Calu3 (cell line): Measurements from ENCODE around the gene SBF2. TPM values are rescaled to one million over a fixed set of nuclear protein-coding genes. Genes with fewer than 3 reads are reported as not detected.

ENCODE experiments used
- BruUV-seq: library from RNA; stranded (reverse); fragments of 400-500 nt; replicated peaks from 2 replicates; lab custom pipeline; 2021; lab: Mats Ljungman, UMichigan
- CTCF ChIA-PET: fragments of 300-600 bp; sonication (Branson Sonifier 250); formaldehyde crosslinking; loops from one replicate; lab custom pipeline; 2022; ENCODE audit warnings: antibody characterized with exemption; lab: Charles Lee
- DNase-seq: peaks from one replicate; pipeline ENCODE4 v3.0.0; 2022
- H3K27ac Mint-ChIP-seq: one replicate; pipeline ENCODE4 v1.8.0; 2022; ENCODE audit warnings: mixed read lengths; ENCODE audit not compliant: unreplicated experiment
- H3K27me3 Mint-ChIP-seq: one replicate; pipeline ENCODE4 v1.8.0; 2022; ENCODE audit warnings: mixed read lengths; ENCODE audit not compliant: unreplicated experiment
- H3K36me3 Mint-ChIP-seq: one replicate; pipeline ENCODE4 v1.8.0; 2022; ENCODE audit warnings: mild to moderate bottlenecking, moderate library complexity, mixed read lengths; ENCODE audit not compliant: insufficient read depth, unreplicated experiment
- H3K4me1 Mint-ChIP-seq: one replicate; pipeline ENCODE4 v1.8.0; 2022; ENCODE audit warnings: mild to moderate bottlenecking, low read depth, mixed read lengths; ENCODE audit not compliant: unreplicated experiment
- H3K4me3 Mint-ChIP-seq: one replicate; pipeline ENCODE4 v1.8.0; 2022; ENCODE audit warnings: mild to moderate bottlenecking, low read depth, moderate library complexity, mixed read lengths; ENCODE audit not compliant: unreplicated experiment
- H3K9me3 Mint-ChIP-seq: one replicate; pipeline ENCODE4 v1.8.0; 2022; ENCODE audit warnings: low read depth, mixed read lengths; ENCODE audit not compliant: unreplicated experiment
- intact Hi-C: fragments of 100-400 bp; cut with micrococcal nuclease; formaldehyde crosslinking; loops from one replicate; pipeline ENCODE4 v1.10.0; 2022; ENCODE audit not compliant: unreplicated experiment
- total RNA-seq: library from RNA; stranded (reverse); gene quantifications from 2 replicates; pipeline ENCODE4 v1.2.3, GENCODE V29; 2022
- TF ChIP-seq, protein P1 (sequence below): fragments of 200-600 bp; IDR thresholded peaks from one replicate; pipeline ENCODE4 v1.8.0; 2022; ENCODE audit warnings: antibody characterized with exemption; ENCODE audit not compliant: unreplicated experiment

SBF2 gene
- total RNA-seq, 1 experiment from 2014 or later, result 39.0 TPM

DNA sequence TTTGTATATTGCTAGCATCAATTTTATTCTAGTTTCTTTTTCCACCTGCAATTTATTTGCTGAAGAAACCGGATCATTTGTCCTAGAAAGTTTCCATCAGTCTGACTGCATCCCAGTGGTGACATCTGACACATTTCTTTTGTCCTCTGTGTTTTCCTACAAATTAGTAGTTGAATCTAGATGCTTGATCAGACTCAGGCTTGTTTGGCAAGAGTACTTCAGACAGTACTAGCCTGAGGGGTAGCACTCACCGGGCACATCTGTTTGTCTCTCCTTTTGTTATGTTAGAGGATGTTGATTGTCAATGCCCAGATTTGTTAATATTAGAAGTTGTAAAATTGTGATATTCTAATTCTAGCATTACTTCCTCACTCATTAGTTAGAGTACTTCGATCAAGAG, 425.4 kb downstream of the SBF2 start:
- no peak overlapping the region for H3K27ac Mint-ChIP-seq
- TF ChIP-seq, protein P1, sequence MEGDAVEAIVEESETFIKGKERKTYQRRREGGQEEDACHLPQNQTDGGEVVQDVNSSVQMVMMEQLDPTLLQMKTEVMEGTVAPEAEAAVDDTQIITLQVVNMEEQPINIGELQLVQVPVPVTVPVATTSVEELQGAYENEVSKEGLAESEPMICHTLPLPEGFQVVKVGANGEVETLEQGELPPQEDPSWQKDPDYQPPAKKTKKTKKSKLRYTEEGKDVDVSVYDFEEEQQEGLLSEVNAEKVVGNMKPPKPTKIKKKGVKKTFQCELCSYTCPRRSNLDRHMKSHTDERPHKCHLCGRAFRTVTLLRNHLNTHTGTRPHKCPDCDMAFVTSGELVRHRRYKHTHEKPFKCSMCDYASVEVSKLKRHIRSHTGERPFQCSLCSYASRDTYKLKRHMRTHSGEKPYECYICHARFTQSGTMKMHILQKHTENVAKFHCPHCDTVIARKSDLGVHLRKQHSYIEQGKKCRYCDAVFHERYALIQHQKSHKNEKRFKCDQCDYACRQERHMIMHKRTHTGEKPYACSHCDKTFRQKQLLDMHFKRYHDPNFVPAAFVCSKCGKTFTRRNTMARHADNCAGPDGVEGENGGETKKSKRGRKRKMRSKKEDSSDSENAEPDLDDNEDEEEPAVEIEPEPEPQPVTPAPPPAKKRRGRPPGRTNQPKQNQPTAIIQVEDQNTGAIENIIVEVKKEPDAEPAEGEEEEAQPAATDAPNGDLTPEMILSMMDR, result no peak
- H3K9me3 Mint-ChIP-seq, result no peaks in the 10 kb centered on the region
- no TSS peak for BruUV-seq
- no peaks in the 10 kb centered on the region for H3K36me3 Mint-ChIP-seq
- H3K27me3 Mint-ChIP-seq, result no peaks in the 10 kb centered on the region
- H3K4me3 Mint-ChIP-seq, result no peak overlapping the region
- DNase-seq, result no peak
- H3K4me1 Mint-ChIP-seq, result no peaks in the 10 kb centered on the region
- intact Hi-C loops, result loop anchor here (10.0 kb wide), 1 partner anchor 186 kb away; no protein-coding TSS in a partner anchor
- CTCF ChIA-PET, result no interaction called here

DNA sequence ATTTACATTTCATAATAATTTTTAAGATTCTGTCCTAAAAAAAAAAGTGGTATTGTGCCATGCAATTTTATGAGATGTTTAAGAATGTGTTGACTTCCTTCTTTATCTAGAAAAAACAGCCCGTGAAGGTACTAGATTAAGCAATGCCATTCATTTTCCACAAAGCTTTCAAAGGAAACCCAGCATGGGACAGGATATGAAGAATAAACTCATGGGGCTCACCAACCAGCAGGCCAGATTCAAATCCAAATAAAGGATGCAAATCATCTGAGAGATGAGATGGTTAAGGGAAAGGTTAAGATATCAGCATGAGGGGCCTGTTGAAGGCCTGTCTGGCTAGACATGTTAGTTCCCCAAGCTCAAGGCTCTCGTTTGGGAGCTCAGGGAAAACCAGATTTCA, 431.0 kb downstream of the SBF2 start:
- BruUV-seq, result no TSS peak
- DNase-seq, result no peak
- TF ChIP-seq, protein P1, result no peak
- CTCF ChIA-PET, result interaction anchor here (0.9 to 1.6 kb wide), 2 partner anchors 445 to 503 kb away, joined by 3 to 7 read pairs; no protein-coding TSS in a partner anchor
- H3K27me3 Mint-ChIP-seq, result no peaks in the 10 kb centered on the region
- peaks cover 8% of the 10 kb centered on the region for H3K4me1 Mint-ChIP-seq
- H3K36me3 Mint-ChIP-seq, result no peaks in the 10 kb centered on the region
- H3K9me3 Mint-ChIP-seq, result no peaks in the 10 kb centered on the region
- H3K4me3 Mint-ChIP-seq, result no peak overlapping the region
- no peak overlapping the region for H3K27ac Mint-ChIP-seq
- intact Hi-C loops, result loop anchor here (1.0 to 10.0 kb wide), 4 partner anchors 110 to 459 kb away; partner anchors contain the start of gene ADM

GRCh38 chr11:9861860-9862725, 431.9 kb downstream of the SBF2 start:
- intact Hi-C loops, result loop anchor here (1.0 to 10.0 kb wide), 4 partner anchors 111 to 460 kb away; partner anchors contain the start of gene ADM
- no TSS peak for BruUV-seq
- H3K4me3 Mint-ChIP-seq, result no peak overlapping the region
- H3K27me3 Mint-ChIP-seq, result no peaks in the 10 kb centered on the region
- no peaks in the 10 kb centered on the region for H3K9me3 Mint-ChIP-seq
- peak; percentile 61 for DNase-seq
- no peaks in the 10 kb centered on the region for H3K36me3 Mint-ChIP-seq
- CTCF ChIA-PET, result interaction anchor here (0.9 to 1.6 kb wide), 3 partner anchors 442 to 504 kb away, joined by 3 to 7 read pairs (median 7); no protein-coding TSS in a partner anchor
- H3K27ac Mint-ChIP-seq, result no peak overlapping the region
- TF ChIP-seq, protein P1, result peak; percentile 68
- H3K4me1 Mint-ChIP-seq, result peaks cover 8% of the 10 kb centered on the region

- CTCF ChIA-PET, result no interaction called here
- no TSS peak for BruUV-seq
Observed at GRCh38 chr11:9859554-9860305, 434.3 kb downstream of the SBF2 start.

More at GRCh38 chr11:9859554-9860305, 434.3 kb downstream of the SBF2 start:
- H3K27me3 Mint-ChIP-seq, result no peaks in the 10 kb centered on the region
- no peak overlapping the region for H3K27ac Mint-ChIP-seq
- no peaks in the 10 kb centered on the region for H3K9me3 Mint-ChIP-seq
- H3K4me1 Mint-ChIP-seq, result peaks cover 8% of the 10 kb centered on the region
- intact Hi-C loops, result loop anchor here (5.0 to 10.0 kb wide), 3 partner anchors 195 to 463 kb away; partner anchors contain the start of gene ADM
- H3K4me3 Mint-ChIP-seq, result no peak overlapping the region
- no peaks in the 10 kb centered on the region for H3K36me3 Mint-ChIP-seq
- TF ChIP-seq, protein P1, result no peak
- DNase-seq, result no peak
